ENCODE measurements around the gene NINJ1.

The NINJ1 gene

GRCh38 chr9:93072383-93072795 lies 61.7 kb downstream of the NINJ1 start:
- Histone ChIP-seq H3K4me1 (ENCODE audit: insufficient read depth, low read length) (no peaks in the 10 kb centered on the region), H3K4me3 (ENCODE audit: low read length) (no peak overlapping the region), H2AFZ (ENCODE audit: low read depth, low read length) (no peak overlapping the region)

More at GRCh38 chr9:93072383-93072795, 61.7 kb downstream of the NINJ1 start:
- Histone ChIP-seq H3K36me3 (ENCODE audit: insufficient read depth, low read length) (no peaks in the 10 kb centered on the region), H3K9me3 (ENCODE audit: low read length) (no peaks in the 10 kb centered on the region), H3K27me3 (ENCODE audit: insufficient read depth, low read length) (peaks cover 4% of the 10 kb centered on the region)

All from neuron (in vitro differentiated cells).